Measurements from ENCODE around the gene LINC00632. TPM values are rescaled to one million over a fixed set of nuclear protein-coding genes. Genes with fewer than 3 reads are reported as not detected.

LINC00632 gene
- total RNA-seq, 2 donors from 2014 or later = 4.7 to 23.9 TPM

DNA sequence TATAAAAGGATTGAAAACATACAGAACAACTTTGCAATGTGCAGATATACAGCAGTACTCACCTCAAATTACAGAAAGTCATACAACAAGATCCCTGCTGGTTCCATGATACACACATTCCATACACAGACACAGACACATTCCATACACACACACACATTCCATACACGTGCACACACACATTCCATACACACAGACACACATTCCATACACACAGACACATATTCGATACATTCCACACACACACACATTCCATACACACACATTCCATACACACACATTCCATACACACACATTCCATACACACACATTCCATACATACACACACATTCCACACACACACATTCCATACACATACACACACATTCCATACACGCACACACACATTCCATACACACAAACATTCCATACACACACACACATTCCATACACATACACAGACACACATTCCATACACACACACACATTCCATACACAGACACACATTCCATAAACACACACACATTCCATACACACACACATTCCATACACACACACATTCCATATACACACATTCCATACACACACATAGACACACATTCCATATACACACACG, 13.7 kb downstream of the LINC00632 start:
- Mint-ChIP-seq H3K4me1 (no peaks in the 10 kb centered on the region), H3K27ac (no peak overlapping the region), H3K27me3 (no peaks in the 10 kb centered on the region), H3K4me3 (no peak overlapping the region), H3K36me3 (ENCODE audit: low read depth) (no peaks in the 10 kb centered on the region)
- DNase-seq (no peak), ATAC-seq (no peak)
- no peaks in the 10 kb centered on the region for H3K9me3 ChIP-seq (ENCODE audit: control insufficient read depth, low read length, poor library complexity, severe bottlenecking)

DNA sequence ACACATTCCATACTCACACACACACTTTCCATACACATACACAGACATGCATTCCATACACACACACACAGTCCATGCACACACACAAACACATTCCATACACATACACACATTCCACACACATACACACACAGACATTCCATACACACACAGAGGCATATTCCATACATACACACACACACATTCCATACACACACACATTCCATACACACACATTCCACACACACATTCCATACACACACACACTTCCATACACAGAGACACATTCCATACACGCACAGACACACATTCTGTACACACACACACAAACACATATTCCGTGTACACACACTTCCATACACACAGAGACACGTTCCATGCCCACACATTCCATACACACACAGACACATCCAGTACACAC, 14.8 kb downstream of the LINC00632 start:
- H3K36me3 Mint-ChIP-seq (ENCODE audit: low read depth) = no peaks in the 10 kb centered on the region
- no peaks in the 10 kb centered on the region for H3K4me1 Mint-ChIP-seq
- DNase-seq = no peak
- no peaks in the 10 kb centered on the region for H3K27me3 Mint-ChIP-seq
- ATAC-seq = no peak
- no peaks in the 10 kb centered on the region for H3K9me3 ChIP-seq (ENCODE audit: control insufficient read depth, low read length, poor library complexity, severe bottlenecking)
- H3K4me3 Mint-ChIP-seq = no peak overlapping the region
- no peak overlapping the region for H3K27ac Mint-ChIP-seq

DNA sequence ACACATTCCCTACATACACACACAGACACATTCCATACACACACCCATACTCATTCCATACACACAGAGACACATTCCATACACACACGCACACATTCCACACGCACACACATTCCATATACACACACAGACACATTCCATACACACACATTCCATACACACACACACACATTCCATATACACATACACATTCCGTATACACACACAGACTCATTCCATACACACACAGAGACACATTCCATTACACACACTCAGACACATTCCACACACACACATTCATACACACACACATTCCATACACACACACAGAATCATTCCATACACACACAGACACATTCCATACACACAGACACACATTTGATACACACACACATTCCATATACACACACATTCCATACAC, 15.2 kb downstream of the LINC00632 start:
- no peak overlapping the region for H3K4me3 Mint-ChIP-seq
- no peaks in the 10 kb centered on the region for H3K4me1 Mint-ChIP-seq
- H3K36me3 Mint-ChIP-seq (ENCODE audit: low read depth) = no peaks in the 10 kb centered on the region
- no peaks in the 10 kb centered on the region for H3K27me3 Mint-ChIP-seq
- ATAC-seq (no peak), DNase-seq (no peak)
- no peak overlapping the region for H3K27ac Mint-ChIP-seq
- no peaks in the 10 kb centered on the region for H3K9me3 ChIP-seq (ENCODE audit: control insufficient read depth, low read length, poor library complexity, severe bottlenecking)

DNA sequence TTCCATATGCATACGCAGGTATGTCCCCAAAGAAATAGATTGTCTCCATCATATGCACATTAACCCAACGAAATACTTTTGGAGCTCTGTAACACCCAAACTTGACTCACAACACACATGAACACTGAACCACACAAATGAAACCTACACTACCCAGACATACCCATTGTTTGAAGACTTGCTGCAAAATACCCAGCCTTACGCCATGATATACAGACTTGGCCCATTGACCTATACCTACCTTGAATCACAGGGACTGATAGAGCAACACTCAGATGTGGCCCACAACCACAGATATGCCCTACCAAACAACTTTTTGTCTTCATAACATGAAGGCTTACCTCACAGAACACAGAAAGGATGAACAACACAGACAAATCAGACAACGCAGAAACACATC, 15.9 kb downstream of the LINC00632 start:
- H3K36me3 Mint-ChIP-seq (ENCODE audit: low read depth) = no peaks in the 10 kb centered on the region
- no peak for ATAC-seq
- no peaks in the 10 kb centered on the region for H3K4me1 Mint-ChIP-seq
- no peak for DNase-seq
- H3K9me3 ChIP-seq (ENCODE audit: control insufficient read depth, low read length, poor library complexity, severe bottlenecking) = no peaks in the 10 kb centered on the region
- no peak overlapping the region for H3K4me3 Mint-ChIP-seq
- H3K27ac Mint-ChIP-seq = no peak overlapping the region
- H3K27me3 Mint-ChIP-seq = no peaks in the 10 kb centered on the region

DNA sequence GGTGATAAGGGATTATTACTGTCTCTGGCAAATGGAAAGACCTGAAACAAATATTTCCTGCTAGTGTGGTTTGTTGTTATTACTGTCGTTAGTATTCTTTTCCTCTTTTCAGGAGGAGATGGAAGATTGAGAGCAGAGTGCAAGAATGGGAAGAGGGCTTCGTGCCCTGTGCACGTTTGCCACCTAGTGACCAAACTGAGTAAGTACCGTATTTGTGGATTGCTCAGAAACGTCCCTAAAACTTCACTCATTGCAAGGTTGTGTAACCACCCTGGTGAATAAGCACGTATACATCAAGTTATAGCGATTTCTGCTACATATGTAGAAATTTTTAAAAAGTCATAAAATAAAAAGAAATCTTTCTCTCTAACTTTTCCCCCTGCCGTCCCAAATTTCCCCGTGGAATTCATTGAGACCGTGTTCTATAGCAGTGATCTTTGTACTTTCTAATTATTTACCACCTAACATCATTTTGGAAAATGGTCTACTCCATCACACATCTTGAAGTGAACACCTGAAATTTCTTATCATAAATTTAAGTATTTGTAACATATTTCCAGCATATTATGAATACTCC, 24.3 kb downstream of the LINC00632 start:
- Mint-ChIP-seq H3K4me1 (peaks cover 2% of the 10 kb centered on the region), H3K27me3 (no peaks in the 10 kb centered on the region), H3K27ac (no peak overlapping the region), H3K4me3 (no peak overlapping the region), H3K36me3 (ENCODE audit: low read depth) (no peaks in the 10 kb centered on the region)
- DNase-seq (no peak), ATAC-seq (peak; percentile 49)
- no peaks in the 10 kb centered on the region for H3K9me3 ChIP-seq (ENCODE audit: control insufficient read depth, low read length, poor library complexity, severe bottlenecking)

DNA sequence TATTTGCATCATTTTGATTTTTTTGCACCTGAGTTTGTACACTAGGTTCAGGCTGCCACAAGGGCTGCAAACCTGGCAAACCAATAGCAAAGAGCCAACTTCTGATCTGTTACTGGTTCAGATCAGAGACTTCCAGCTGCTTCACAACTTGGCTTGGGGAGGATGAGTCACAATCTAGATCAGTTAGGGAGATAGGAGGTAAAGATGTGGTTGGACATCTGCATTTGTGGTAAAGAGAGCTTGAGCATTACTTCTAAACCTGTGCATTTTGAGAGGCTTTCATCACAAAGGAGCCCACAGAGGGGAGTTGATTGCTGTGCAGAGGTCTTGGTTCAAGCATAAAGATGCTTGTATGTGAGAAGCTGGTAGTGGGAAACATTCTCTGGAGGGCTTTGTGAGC, 34.5 kb downstream of the LINC00632 start:
- H3K27me3 Mint-ChIP-seq = no peaks in the 10 kb centered on the region
- peaks cover 7% of the 10 kb centered on the region for H3K4me1 Mint-ChIP-seq
- ATAC-seq (peak; percentile 94), DNase-seq (no peak)
- H3K36me3 Mint-ChIP-seq (ENCODE audit: low read depth) = no peaks in the 10 kb centered on the region
- peak overlapping the region; percentile 58 for H3K4me3 Mint-ChIP-seq
- no peaks in the 10 kb centered on the region for H3K9me3 ChIP-seq (ENCODE audit: control insufficient read depth, low read length, poor library complexity, severe bottlenecking)
- no peak overlapping the region for H3K27ac Mint-ChIP-seq

DNA sequence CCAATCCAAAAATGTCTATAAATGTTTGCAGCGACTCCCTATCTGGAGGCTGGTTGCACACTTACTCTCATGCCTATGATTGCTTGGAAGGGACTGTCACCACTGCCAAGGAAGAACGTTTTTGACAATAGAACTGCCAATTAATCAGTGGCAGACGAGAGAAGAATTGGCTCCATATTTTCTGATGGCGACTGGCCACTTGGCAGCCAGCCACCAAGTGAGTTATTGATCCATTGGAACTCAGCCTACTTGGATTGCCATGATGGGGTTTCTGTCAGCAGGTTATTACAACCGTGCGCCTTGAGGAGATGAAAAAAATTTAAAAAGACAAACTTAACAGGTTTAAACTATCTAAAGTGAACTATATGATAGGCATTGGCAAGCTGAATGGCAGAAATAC, 47.4 kb downstream of the LINC00632 start:
- Mint-ChIP-seq H3K4me3 (no peak overlapping the region), H3K27me3 (no peaks in the 10 kb centered on the region), H3K36me3 (ENCODE audit: low read depth) (no peaks in the 10 kb centered on the region), H3K4me1 (no peaks in the 10 kb centered on the region), H3K27ac (no peak overlapping the region)
- no peak for ATAC-seq
- DNase-seq = no peak
- H3K9me3 ChIP-seq (ENCODE audit: control insufficient read depth, low read length, poor library complexity, severe bottlenecking) = no peaks in the 10 kb centered on the region

DNA sequence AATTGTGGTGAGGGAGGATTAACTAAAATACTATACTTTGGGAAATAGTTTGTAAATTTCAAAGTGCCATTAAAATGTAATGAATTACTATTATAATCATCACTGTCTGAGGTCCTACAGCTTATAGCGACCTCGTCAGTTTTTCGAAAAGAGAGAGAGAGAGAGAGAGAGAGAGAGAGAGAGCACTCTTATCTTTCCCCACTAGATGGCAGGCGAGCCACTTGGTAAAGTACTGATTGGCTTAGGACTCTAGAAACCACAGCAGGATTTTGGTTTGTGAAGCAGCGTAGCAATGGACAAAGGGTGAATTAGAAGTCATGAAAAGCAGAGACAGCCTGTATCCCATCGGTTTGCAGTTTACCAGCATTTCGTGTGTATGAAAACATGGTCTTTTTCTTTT, 52.5 kb downstream of the LINC00632 start:
- no peak overlapping the region for H3K4me3 Mint-ChIP-seq
- peak in 1 of 3 donors; percentile 17 for DNase-seq
- no peaks in the 10 kb centered on the region for H3K36me3 Mint-ChIP-seq (ENCODE audit: low read depth)
- ATAC-seq = peak; percentile 54
- peak overlapping the region; percentile 32 for H3K27ac Mint-ChIP-seq
- H3K9me3 ChIP-seq (ENCODE audit: control insufficient read depth, low read length, poor library complexity, severe bottlenecking) = no peaks in the 10 kb centered on the region
- H3K4me1 Mint-ChIP-seq = peaks cover 2% of the 10 kb centered on the region
- H3K27me3 Mint-ChIP-seq = peaks cover 7% of the 10 kb centered on the region

DNA sequence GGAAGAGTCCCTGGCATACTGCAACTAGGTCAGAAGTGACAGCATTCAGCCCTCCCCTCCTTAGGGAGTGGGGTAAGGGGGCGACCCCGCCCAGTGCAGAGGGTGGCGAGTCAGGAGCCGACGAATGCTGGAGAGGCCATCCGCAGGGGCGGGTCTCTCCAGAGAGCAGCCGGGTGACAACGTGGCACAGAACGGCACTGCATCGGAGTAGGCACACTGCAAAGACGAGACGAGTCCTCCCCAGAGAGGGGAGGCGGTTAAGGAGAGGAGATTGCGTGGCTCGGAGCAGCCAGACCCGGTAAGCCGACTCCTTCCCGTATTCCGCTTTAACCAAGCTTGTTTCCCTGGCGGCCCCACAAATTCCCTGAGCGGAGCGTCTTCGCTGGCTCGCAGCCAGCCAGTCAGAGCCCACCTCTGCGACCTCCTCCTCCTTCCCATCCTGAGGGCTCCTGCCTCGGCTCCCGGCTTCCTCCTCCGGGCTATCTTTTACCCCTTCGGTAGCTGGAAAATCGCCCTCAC, 54.9 kb downstream of the LINC00632 start:
- Mint-ChIP-seq H3K36me3 (ENCODE audit: low read depth) (no peaks in the 10 kb centered on the region), H3K4me3 (peak overlapping the region; percentile 84), H3K27me3 (peaks cover 7% of the 10 kb centered on the region), H3K4me1 (peaks cover 2% of the 10 kb centered on the region), H3K27ac (no peak overlapping the region)
- ATAC-seq (peak; percentile 52), DNase-seq (no peak)
- no peaks in the 10 kb centered on the region for H3K9me3 ChIP-seq (ENCODE audit: control insufficient read depth, low read length, poor library complexity, severe bottlenecking)

DNA sequence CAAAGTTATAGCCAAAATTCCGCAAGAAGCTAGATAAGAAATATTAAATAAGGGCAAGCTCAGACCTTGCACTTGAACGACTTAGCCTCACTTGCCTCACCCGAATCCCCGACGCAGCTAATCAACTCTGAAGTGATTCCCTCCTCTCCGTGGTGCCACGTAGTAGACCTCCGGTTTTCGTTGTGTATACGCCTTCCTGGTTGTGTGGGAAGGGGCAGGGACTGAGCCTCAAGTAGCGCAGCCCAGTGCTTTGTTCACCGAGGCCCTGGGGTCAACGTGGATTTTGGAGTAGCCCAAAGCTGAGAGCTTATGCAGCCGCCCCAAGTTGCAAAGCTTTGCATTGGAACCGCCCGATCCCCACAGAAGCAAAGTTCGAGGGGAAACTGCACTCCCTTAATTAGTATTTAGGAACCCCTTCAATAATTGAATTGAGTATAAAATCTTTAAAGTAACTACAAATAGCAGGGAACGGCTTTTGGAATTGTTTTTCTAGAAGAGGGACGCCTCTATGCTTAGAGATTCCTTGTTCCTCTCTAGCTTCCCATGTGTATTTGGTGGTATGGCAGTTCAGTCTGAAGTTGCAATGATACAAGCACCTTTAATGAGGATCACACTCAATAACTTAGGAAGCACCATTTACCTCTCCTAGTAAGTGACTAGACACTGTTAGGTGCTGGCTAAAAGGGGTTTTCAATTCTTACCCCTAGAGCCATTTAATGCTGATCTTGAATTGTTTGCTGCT, 55.7 kb downstream of the LINC00632 start:
- DNase-seq = no peak
- H3K4me1 Mint-ChIP-seq = peaks cover 2% of the 10 kb centered on the region
- peak overlapping the region; percentile 84 for H3K4me3 Mint-ChIP-seq
- H3K9me3 ChIP-seq (ENCODE audit: control insufficient read depth, low read length, poor library complexity, severe bottlenecking) = no peaks in the 10 kb centered on the region
- H3K36me3 Mint-ChIP-seq (ENCODE audit: low read depth) = no peaks in the 10 kb centered on the region
- ATAC-seq = no peak
- H3K27ac Mint-ChIP-seq = no peak overlapping the region
- H3K27me3 Mint-ChIP-seq = peaks cover 7% of the 10 kb centered on the region

DNA sequence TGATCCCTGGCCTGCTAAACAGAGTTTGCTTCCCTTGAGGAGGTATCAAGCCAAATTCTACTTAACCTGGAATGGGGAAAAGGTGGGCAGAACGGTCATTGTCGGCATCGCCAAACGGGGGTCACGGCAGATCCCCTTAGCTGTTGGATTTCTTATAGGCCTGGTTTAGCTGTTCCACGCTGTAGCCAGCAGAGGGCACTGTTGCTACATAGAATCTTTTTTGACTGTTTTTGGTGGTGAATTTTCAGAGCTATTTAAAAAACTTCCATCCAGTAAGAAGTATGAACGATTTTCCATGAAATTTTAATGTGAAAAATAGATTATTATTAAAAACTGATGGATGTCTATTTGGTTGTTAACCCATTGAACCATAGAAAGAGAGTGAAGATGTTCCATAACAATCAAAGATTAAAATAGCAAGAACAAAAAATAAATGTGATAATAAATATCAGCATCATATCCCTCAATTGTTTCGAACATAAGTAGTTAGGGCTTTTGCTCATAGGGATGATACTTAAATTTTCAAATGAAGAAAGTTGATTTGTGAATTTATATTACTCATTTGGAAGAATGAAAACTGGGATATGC, 56.6 kb downstream of the LINC00632 start:
- peaks cover 7% of the 10 kb centered on the region for H3K27me3 Mint-ChIP-seq
- H3K36me3 Mint-ChIP-seq (ENCODE audit: low read depth) = no peaks in the 10 kb centered on the region
- H3K9me3 ChIP-seq (ENCODE audit: control insufficient read depth, low read length, poor library complexity, severe bottlenecking) = no peaks in the 10 kb centered on the region
- peaks cover 2% of the 10 kb centered on the region for H3K4me1 Mint-ChIP-seq
- peak in 1 of 3 donors; percentile 9 for DNase-seq
- H3K27ac Mint-ChIP-seq = no peak overlapping the region
- ATAC-seq = no peak
- peak overlapping the region; percentile 64 for H3K4me3 Mint-ChIP-seq

DNA sequence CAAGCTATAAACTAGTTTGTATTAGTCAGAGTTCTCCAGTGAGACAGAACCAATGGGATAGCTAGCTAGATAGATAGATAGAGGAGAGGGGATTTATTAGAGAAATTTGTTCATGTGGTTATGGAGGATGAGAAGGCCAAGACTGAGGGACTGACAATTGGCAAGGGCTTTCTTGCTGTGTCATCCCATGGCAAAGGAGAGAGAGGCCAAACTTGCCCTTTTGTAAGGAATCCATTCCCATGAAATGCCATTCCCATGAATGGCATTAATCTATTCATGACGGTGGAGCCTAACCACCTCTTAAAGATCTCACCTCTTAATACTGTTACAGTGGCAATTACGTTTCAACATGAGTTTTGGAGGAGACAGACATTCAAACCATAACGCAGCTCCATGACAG, 58.1 kb downstream of the LINC00632 start:
- ATAC-seq (no peak), DNase-seq (no peak)
- peaks cover 2% of the 10 kb centered on the region for H3K4me1 Mint-ChIP-seq
- no peak overlapping the region for H3K27ac Mint-ChIP-seq
- no peaks in the 10 kb centered on the region for H3K36me3 Mint-ChIP-seq (ENCODE audit: low read depth)
- no peak overlapping the region for H3K4me3 Mint-ChIP-seq
- no peaks in the 10 kb centered on the region for H3K9me3 ChIP-seq (ENCODE audit: control insufficient read depth, low read length, poor library complexity, severe bottlenecking)
- H3K27me3 Mint-ChIP-seq = peaks cover 7% of the 10 kb centered on the region

DNA sequence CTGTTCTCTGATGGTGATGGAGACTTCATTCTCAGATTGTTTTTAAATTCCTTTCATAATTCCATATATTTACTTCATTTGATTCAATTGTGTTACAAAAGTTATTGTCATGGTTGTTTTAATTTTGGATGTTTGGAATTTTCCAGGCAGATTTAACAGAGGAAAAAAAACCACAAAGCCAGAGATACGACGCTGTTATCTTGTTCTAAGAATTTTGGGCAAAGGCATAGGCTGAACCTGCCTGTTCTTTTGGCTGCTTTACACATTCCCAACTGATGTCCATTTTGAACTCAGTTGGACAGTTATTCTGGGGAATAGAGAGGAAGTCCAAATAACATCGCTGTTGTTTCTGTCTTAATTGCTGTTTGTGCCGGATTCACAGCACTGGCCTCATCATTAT, 65.7 kb downstream of the LINC00632 start:
- Mint-ChIP-seq H3K36me3 (ENCODE audit: low read depth) (no peaks in the 10 kb centered on the region), H3K4me3 (no peak overlapping the region), H3K4me1 (peaks cover 2% of the 10 kb centered on the region), H3K27ac (no peak overlapping the region), H3K27me3 (no peaks in the 10 kb centered on the region)
- DNase-seq (no peak), ATAC-seq (no peak)
- H3K9me3 ChIP-seq (ENCODE audit: control insufficient read depth, low read length, poor library complexity, severe bottlenecking) = no peaks in the 10 kb centered on the region

Measured in T-helper 17 cell (primary cell).